Lung (tissue), 12 donors: ENCODE results near the gene MAP3K19. TPM values are rescaled to one million over a fixed set of nuclear protein-coding genes. Genes with fewer than 3 reads are reported as not detected.
A peak's percentile ranks its signal among the peaks of the same experiment; 100 is the strongest.

Source experiments
- ATAC-seq: fragments of 200-7000 bp; cut with Tn5 transposase; one replicate; pipeline ENCODE4 v1.9.1; 2020; ENCODE audit warnings: moderate number of reproducible peaks; ENCODE audit not compliant: insufficient read depth, low FRiP score
- DNase-seq, 3 donors: peaks; one replicate each; pipeline ENCODE4 v3.0.0-alpha.2; 2013 to 2017
- H3K27ac ChIP-seq, 2 donors: one replicate each; pipeline ENCODE4 v1.5.1; 2013; ENCODE audit warnings: mild to moderate bottlenecking in 2 of 2, moderate library complexity in 2 of 2, control low read depth in 1 of 2, inconsistent platforms in 1 of 2, low read depth in 1 of 2, low read length in 1 of 2
- H3K27me3 ChIP-seq, 3 donors: one replicate each; pipeline ENCODE4 v1.5.1; 2013; ENCODE audit warnings: low read length in 2 of 3; ENCODE audit not compliant: control insufficient read depth in 3 of 3, insufficient read depth in 3 of 3
- H3K36me3 ChIP-seq, 4 donors: one replicate each; pipeline ENCODE4 v1.5.1; 2013; ENCODE audit warnings: low read length in 4 of 4, mild to moderate bottlenecking in 1 of 4, moderate library complexity in 1 of 4; ENCODE audit not compliant: control insufficient read depth in 4 of 4, insufficient read depth in 4 of 4
- H3K4me1 ChIP-seq, 5 donors: one replicate each; pipeline ENCODE4 v1.5.1; 2013; ENCODE audit warnings: low read length in 5 of 5, mild to moderate bottlenecking in 2 of 5, moderate library complexity in 1 of 5; ENCODE audit not compliant: control insufficient read depth in 5 of 5, insufficient read depth in 5 of 5
- H3K4me3 ChIP-seq: one replicate; pipeline ENCODE4 v1.5.1; 2013; ENCODE audit warnings: mild to moderate bottlenecking, control low read depth, moderate library complexity
- H3K9ac ChIP-seq, 2 donors: one replicate each; pipeline ENCODE4 v1.5.1; 2013; ENCODE audit warnings: low read length in 2 of 2, control low read depth in 1 of 2; ENCODE audit not compliant: insufficient read depth in 1 of 2
- H3K9me3 ChIP-seq, 4 donors: one replicate each; pipeline ENCODE4 v1.5.1; 2013; ENCODE audit warnings: low read length in 3 of 4, mild to moderate bottlenecking in 1 of 4, moderate library complexity in 1 of 4; ENCODE audit not compliant: control insufficient read depth in 4 of 4, insufficient read depth in 3 of 4
- WGBS, 2 donors: extraction: QIAGEN DNeasy Blood & Tissue Kit; methylation state at CpG; one replicate each; pipeline ENCODE4 v1.1.7; 2013; 5-methylcytosine and 5-hydroxymethylcytosine counted together
- polyA plus RNA-seq, 2 donors: library from polyadenylated mRNA; stranded (reverse); fragments of 200-250 nt; gene quantifications; one replicate each; pipeline ENCODE4 v1.2.1, GENCODE V29; 2013
- total RNA-seq, 2 donors: library from RNA; depleted of rRNA in 1 of 2; stranded (reverse); fragments of >200 nt in 1 of 2; gene quantifications; one replicate each; pipeline ENCODE4 v1.2.1, GENCODE V29; 2014 to 2021
- TF ChIP-seq, protein P1 (sequence below): IDR thresholded peaks from 2 replicates; pipeline ENCODE4 v1.5.1; 2012; ENCODE audit warnings: mild to moderate bottlenecking; ENCODE audit errors: control extremely low read depth, extremely low read depth
- donor health status: control.
- donor health status: control.
- donor health status: Bipolar disorder and iron deficiency.
- donor health status: healthy.
- donor health status: DM: yes; HTN: yes; CAD: no.

MAP3K19 gene
- total and polyA plus RNA-seq, 4 donors = 1.9 to 21.1 (median 6.9) TPM

DNA sequence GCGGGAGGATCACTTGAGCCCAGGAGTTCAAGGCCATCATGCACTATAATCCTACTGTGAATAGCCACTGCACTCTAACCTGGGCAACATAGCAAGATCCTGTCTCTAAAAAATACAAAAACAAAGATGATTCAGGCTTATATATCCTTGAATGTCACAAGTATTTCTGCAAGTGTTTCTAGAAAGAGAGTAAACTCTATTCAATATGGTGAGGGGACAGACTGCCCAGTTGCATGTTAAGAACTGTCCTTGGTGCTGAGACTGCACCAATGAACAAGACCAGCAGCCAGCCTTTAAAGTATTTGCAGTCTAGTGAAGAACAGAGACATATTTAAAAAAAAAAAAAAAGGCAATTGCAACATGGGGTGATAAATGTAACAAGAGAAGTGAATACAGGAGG is 16.4 kb downstream of the MAP3K19 start:
- H3K27me3 ChIP-seq = no peaks in the 10 kb centered on the region
- H3K9ac ChIP-seq = no peak overlapping the region
- no peaks in the 10 kb centered on the region for H3K4me1 ChIP-seq
- ATAC-seq = no peak
- no peaks in the 10 kb centered on the region for H3K9me3 ChIP-seq
- no peak overlapping the region for H3K4me3 ChIP-seq
- H3K27ac ChIP-seq = no peak overlapping the region
- no peaks in the 10 kb centered on the region for H3K36me3 ChIP-seq
- TF ChIP-seq, protein P1, sequence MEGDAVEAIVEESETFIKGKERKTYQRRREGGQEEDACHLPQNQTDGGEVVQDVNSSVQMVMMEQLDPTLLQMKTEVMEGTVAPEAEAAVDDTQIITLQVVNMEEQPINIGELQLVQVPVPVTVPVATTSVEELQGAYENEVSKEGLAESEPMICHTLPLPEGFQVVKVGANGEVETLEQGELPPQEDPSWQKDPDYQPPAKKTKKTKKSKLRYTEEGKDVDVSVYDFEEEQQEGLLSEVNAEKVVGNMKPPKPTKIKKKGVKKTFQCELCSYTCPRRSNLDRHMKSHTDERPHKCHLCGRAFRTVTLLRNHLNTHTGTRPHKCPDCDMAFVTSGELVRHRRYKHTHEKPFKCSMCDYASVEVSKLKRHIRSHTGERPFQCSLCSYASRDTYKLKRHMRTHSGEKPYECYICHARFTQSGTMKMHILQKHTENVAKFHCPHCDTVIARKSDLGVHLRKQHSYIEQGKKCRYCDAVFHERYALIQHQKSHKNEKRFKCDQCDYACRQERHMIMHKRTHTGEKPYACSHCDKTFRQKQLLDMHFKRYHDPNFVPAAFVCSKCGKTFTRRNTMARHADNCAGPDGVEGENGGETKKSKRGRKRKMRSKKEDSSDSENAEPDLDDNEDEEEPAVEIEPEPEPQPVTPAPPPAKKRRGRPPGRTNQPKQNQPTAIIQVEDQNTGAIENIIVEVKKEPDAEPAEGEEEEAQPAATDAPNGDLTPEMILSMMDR = no peak
- peak; percentile 27 to 84 (median 50) for DNase-seq
- 94 to 96% methylated on average over 1 of the region's 1 CpG for WGBS, 2 donors

DNA sequence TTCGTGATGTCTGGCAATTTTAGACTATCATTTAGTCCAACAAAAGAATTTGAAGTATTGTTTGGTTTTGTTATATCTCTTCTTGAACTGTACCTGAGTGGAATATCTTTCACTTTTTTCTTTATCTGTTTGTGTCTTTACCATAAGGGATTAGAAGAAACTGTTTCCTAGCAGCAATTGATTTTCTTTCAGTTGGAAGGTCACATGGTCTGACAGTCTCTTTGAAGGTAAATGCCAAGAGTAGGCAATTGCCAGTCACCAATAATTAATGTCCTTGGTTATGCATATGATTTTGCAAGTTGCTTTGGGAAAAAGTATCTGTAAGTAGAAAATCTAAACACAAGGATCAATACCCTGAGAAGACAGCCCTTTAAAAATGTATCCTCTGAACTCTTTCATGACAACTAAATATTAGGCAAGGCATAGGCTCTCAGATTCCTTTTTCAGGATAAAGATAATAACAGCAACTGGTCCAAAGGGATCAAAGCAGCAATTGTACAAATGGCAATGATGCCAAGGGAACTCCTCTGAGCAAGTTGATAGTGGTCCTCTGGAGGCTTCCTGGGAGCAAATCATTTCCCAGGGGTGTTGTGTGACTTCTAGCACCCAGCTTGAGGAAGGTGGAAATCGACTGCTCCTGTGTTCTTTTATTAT is 17.6 kb downstream of the MAP3K19 start:
- TF ChIP-seq, protein P1 = no peak
- DNase-seq = no peak
- 68 to 79% methylated on average over 2 of the region's 2 CpGs for WGBS, 2 donors
- Histone ChIP-seq H3K4me1 (no peaks in the 10 kb centered on the region), H3K9ac (no peak overlapping the region), H3K36me3 (no peaks in the 10 kb centered on the region), H3K9me3 (no peaks in the 10 kb centered on the region), H3K4me3 (no peak overlapping the region), H3K27me3 (no peaks in the 10 kb centered on the region), H3K27ac (no peak overlapping the region)
- ATAC-seq = no peak

DNA sequence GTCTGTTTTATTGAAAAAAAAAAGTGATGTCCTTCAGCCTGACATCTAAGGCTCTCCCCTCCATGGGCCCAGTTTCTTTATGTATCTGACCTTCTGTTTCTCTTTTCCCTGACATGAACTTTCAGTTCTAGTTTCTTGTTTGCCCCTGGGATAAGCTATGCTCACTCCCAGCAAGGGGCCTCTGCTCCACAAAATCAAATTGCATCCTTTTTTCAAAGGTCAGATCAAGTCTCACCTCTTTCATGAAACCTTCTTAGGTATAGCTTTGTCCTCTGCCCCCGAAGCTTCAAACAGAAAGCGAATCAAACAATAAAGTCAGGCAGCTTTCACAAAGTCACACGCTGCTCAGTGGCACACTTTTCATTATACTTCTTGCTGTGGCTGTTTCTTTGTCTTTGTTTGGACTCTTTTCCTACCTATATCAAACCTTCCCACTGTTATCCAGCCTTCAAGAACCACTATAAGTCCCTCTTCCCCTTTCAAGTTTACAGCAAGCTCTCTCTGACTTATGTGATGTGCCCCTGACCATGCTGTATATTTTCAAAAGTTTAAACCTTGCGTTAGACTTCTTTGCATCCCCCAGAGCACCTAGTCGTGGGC is 23.3 kb downstream of the MAP3K19 start:
- no peaks in the 10 kb centered on the region for H3K4me1 ChIP-seq
- DNase-seq (no peak), ATAC-seq (no peak)
- H3K9me3 ChIP-seq = no peaks in the 10 kb centered on the region
- WGBS, 2 donors = 91 to 94% methylated on average over 5 of the region's 5 CpGs
- no peak overlapping the region for H3K4me3 ChIP-seq
- no peak overlapping the region for H3K9ac ChIP-seq
- TF ChIP-seq, protein P1 = no peak
- H3K27ac ChIP-seq = no peak overlapping the region
- no peaks in the 10 kb centered on the region for H3K36me3 ChIP-seq
- no peaks in the 10 kb centered on the region for H3K27me3 ChIP-seq
